ENCODE results near the gene GH1.
"Not testable (repeated sequence)": the region's sequence is repeated elsewhere in the genome, so short reads cannot be mapped to it uniquely, and the experiment has no call there.

- TF ChIP-seq EP300 (IDR thresholded peaks at IDR 0.05); CTCF (IDR thresholded peaks at IDR 0.05); POLR2A (IDR thresholded peaks at IDR 0.05; ENCODE audit: low read depth): not testable (repeated sequence)
Measured at GRCh38 chr17:63894021-63894420, 24.6 kb downstream of the GH1 start.
